ENCODE measurements around the gene ATG2B. TPM values are rescaled to one million over a fixed set of nuclear protein-coding genes. Genes with fewer than 3 reads are reported as not detected.

Gene ATG2B
- total and polyA plus RNA-seq, 2 donors (not counting 1 experiment from before 2014, with no cell fraction given) = 8.1 to 39.6 TPM

DNA sequence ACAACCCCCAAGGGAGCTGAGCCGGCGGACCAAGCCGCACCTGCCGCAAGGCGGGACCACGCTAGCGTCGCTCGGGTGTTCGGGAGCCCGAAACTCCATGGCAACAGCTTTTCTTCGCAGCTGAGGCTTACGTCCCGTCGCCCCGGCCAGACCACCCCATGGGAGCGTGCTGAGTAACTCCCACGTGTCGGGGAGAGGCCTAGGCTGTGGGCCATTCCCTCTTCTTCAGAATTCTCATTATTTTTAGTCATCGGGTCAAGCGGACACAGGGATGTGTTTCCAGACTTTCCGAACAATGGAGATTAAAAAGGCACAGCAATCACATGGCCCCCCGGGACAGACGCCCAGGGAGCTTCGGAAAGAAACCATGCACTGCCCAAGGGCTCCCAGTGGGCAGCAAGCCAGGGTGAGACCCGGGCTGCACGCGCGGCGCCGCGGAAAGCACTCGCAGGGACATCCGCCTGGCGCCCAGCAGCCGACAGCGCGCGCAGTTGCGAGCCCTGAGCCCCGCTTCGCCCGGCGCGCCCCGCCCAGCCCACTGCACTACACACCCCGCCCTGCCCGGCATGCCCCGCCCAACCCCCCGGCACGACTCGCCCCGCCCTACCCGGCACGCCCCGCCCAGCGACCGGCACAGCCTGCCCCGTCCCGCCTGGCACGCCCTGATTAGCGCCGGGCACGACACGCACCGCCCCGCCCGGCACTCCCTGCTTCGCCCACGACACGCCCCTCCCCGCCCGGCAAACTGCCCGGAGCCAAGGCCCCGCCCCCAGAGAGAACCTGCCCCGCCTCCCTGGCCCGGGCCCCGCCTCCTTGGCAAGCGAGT lies 28.4 kb upstream of the ATG2B start:
- POLR2A ChIA-PET = no interaction called here

More for the DNA sequence above, 28.4 kb upstream of the ATG2B start:
- Histone ChIP-seq H3K9me3 (ENCODE audit: control extremely low read depth in 1 of 3, control insufficient read depth in 2 of 3, insufficient read depth in 1 of 3, low read length in 2 of 3) (no peaks in the 10 kb centered on the region), H3K4me1 (ENCODE audit: control insufficient read depth in 2 of 2, insufficient read depth in 2 of 2, low read length in 2 of 2) (peaks cover 7 to 18% of the 10 kb centered on the region in 2 donors), H3K27ac (ENCODE audit: low read length in 2 of 2) (peak overlapping the region; percentile 45 to 74), H3K9ac (ENCODE audit: low read length) (peak overlapping the region; percentile 85), H3K27me3 (replicated peaks in 1 of 4; ENCODE audit: control extremely low read depth in 1 of 4, control insufficient read depth in 3 of 4, insufficient read depth in 4 of 4, low read length in 3 of 4) (no peaks in the 10 kb centered on the region), H3K79me2 (ENCODE audit: control insufficient read depth, insufficient read depth, low read length) (no peaks in the 10 kb centered on the region), H2AFZ (ENCODE audit: insufficient read depth, low read depth, low read length, poor library complexity, severe bottlenecking) (peak overlapping the region; percentile 96), H3K4me3 (ENCODE audit: control extremely low read depth in 1 of 5, extremely low read depth in 1 of 5, insufficient read depth in 1 of 5, low read depth in 2 of 5, low read length in 4 of 5) (peak overlapping the region; percentile 68 to 96 (median 77)), H4K20me1 (ENCODE audit: control insufficient read depth, insufficient read depth, low read length, poor library complexity, severe bottlenecking) (no peaks in the 10 kb centered on the region), H3K36me3 (replicated peaks in 1 of 2; ENCODE audit: control extremely low read depth in 1 of 2, control insufficient read depth in 1 of 2, extremely low read depth in 1 of 2, insufficient read depth in 2 of 2, low read length in 1 of 2) (peaks cover 2 to 3% of the 10 kb centered on the region in 2 experiments), H3K4me2 (replicated peaks; ENCODE audit: low read depth, low read length, poor library complexity, severe bottlenecking) (peak overlapping the region; percentile 99)
- ATAC-seq (ENCODE audit: low read depth) = peak; percentile 94
- Mint-ChIP-seq H3K4me1 (peaks cover 8% of the 10 kb centered on the region), H3K27me3 (peaks cover 5% of the 10 kb centered on the region), H3K4me3 (peak overlapping the region; percentile 93), H3K9me3 (ENCODE audit: insufficient read depth) (no peaks in the 10 kb centered on the region), H3K27ac (peak overlapping the region; percentile 79)
- under 1% methylated on average over 72 of the region's 79 CpGs for WGBS (ENCODE audit: insufficient coverage)
- TF ChIP-seq, protein P1, sequence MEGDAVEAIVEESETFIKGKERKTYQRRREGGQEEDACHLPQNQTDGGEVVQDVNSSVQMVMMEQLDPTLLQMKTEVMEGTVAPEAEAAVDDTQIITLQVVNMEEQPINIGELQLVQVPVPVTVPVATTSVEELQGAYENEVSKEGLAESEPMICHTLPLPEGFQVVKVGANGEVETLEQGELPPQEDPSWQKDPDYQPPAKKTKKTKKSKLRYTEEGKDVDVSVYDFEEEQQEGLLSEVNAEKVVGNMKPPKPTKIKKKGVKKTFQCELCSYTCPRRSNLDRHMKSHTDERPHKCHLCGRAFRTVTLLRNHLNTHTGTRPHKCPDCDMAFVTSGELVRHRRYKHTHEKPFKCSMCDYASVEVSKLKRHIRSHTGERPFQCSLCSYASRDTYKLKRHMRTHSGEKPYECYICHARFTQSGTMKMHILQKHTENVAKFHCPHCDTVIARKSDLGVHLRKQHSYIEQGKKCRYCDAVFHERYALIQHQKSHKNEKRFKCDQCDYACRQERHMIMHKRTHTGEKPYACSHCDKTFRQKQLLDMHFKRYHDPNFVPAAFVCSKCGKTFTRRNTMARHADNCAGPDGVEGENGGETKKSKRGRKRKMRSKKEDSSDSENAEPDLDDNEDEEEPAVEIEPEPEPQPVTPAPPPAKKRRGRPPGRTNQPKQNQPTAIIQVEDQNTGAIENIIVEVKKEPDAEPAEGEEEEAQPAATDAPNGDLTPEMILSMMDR (IDR thresholded peaks at IDR 0.05) = no peak
- no peak for TF ChIP-seq EZH2 (IDR thresholded peaks at IDR 0.05; ENCODE audit: borderline replicate concordance, insufficient read depth, low read depth, low read length, poor library complexity, severe bottlenecking)
- intact Hi-C loops (cut with micrococcal nuclease) = loop anchor here (1.0 kb wide), 4 partner anchors 28 to 406 kb away; partner anchors contain the start of genes ATG2B, GSKIP, PAPOLA and VRK1
- CTCF ChIA-PET = interaction anchor here (1.6 kb wide), 1 partner anchor 32 kb away, joined by 4 read pairs; no protein-coding TSS in a partner anchor
- peak; percentile 98 for DNase-seq
